Neural cell (in vitro differentiated cells): Measurements from ENCODE around the gene C17orf75. TPM values are rescaled to one million over a fixed set of nuclear protein-coding genes. Genes with fewer than 3 reads are reported as not detected.

ENCODE experiments used
- H2AFZ ChIP-seq: fragments of 200-600, 300-800 bp; sonication (generic), shearing (Covaris generic); 2 replicates; pipeline ENCODE4 v1.6.0; 2014; ENCODE audit warnings: low read depth, mild to moderate bottlenecking, antibody characterized with exemption, low read length, moderate library complexity
- H3F3A ChIP-seq: fragments of 200-600 bp; shearing (Covaris generic); 2 replicates; pipeline ENCODE4 v1.6.1; 2016; ENCODE audit warnings: mild to moderate bottlenecking, moderate library complexity, mixed read lengths, antibody characterized with exemption, low read length; ENCODE audit not compliant: insufficient read depth, poor library complexity, severe bottlenecking
- H3K27ac ChIP-seq: fragments of 200-600, 300-800 bp; sonication (generic), shearing (Covaris generic); 2 replicates; pipeline ENCODE4 v1.5.1; 2014; ENCODE audit warnings: mild to moderate bottlenecking, low read length, moderate library complexity
- H3K27me3 ChIP-seq: fragments of 300-800, 200-600 bp; sonication (generic), shearing (Covaris generic); 2 replicates; pipeline ENCODE4 v1.6.0; 2014; ENCODE audit warnings: mild to moderate bottlenecking, low read depth, low read length, moderate library complexity; ENCODE audit not compliant: insufficient read depth
- H3K36me3 ChIP-seq: fragments of 300-800, 200-600 bp; sonication (generic), shearing (Covaris generic); 2 replicates; pipeline ENCODE4 v1.5.1; 2014; ENCODE audit warnings: mild to moderate bottlenecking, antibody characterized with exemption, low read length, moderate library complexity; ENCODE audit not compliant: insufficient read depth
- H3K4me2 ChIP-seq: fragments of 300-800, 200-600 bp; sonication (generic), shearing (Covaris generic); 2 replicates; pipeline ENCODE4 v1.6.0; 2014; ENCODE audit warnings: mild to moderate bottlenecking, low read length
- H3K4me3 ChIP-seq: fragments of 300-800, 200-600 bp; sonication (generic), shearing (Covaris generic); 2 replicates; pipeline ENCODE4 v1.5.1; 2014; ENCODE audit warnings: mild to moderate bottlenecking, low read length, moderate library complexity
- H3K79me2 ChIP-seq: fragments of 200-600 bp; shearing (Covaris generic); replicated peaks from 2 replicates; pipeline ENCODE4 v1.6.0; 2014; ENCODE audit warnings: mild to moderate bottlenecking, low read length, moderate library complexity; ENCODE audit not compliant: insufficient read depth
- H3K9ac ChIP-seq: fragments of 300-800, 200-600 bp; sonication (generic), shearing (Covaris generic); 2 replicates; pipeline ENCODE4 v1.6.1; 2016; ENCODE audit warnings: mild to moderate bottlenecking, low read length, mixed read lengths
- H3K9me2 ChIP-seq: fragments of 200-600 bp; shearing (Covaris generic); 2 replicates; pipeline ENCODE4 v1.6.1; 2016; ENCODE audit warnings: mild to moderate bottlenecking, low read length, mixed read lengths; ENCODE audit not compliant: insufficient read depth
- H3K9me3 ChIP-seq: fragments of 200-600, 300-800 bp; sonication (generic), shearing (Covaris generic); 2 replicates; pipeline ENCODE4 v1.6.1; 2016; ENCODE audit warnings: mild to moderate bottlenecking, mixed run types, low read length, moderate library complexity, mixed read lengths
- H4K20me1 ChIP-seq: fragments of 200-600 bp; shearing (Covaris generic); 2 replicates; pipeline ENCODE4 v1.6.1; 2016; ENCODE audit warnings: mild to moderate bottlenecking, mixed run types; ENCODE audit not compliant: insufficient read depth
- CTCF ChIP-seq: fragments of 450-650 bp; IDR thresholded peaks from 2 replicates; pipeline ENCODE4 v1.5.1; 2014; ENCODE audit warnings: antibody characterized with exemption, mild to moderate bottlenecking, moderate library complexity; ENCODE audit not compliant: poor library complexity, severe bottlenecking
- EP300 ChIP-seq: fragments of 450-650 bp; conservative IDR thresholded peaks from 2 replicates; pipeline ENCODE4 v1.6.1; 2014; ENCODE audit warnings: antibody characterized with exemption, mild to moderate bottlenecking, moderate library complexity; ENCODE audit not compliant: poor library complexity, severe bottlenecking
- EZH2 ChIP-seq: fragments of 200-600, 300-800 bp; shearing (Covaris generic), sonication (generic); IDR thresholded peaks from 2 replicates; pipeline ENCODE4 v1.6.1; 2014; ENCODE audit warnings: antibody characterized with exemption, low read length, borderline replicate concordance, mild to moderate bottlenecking; ENCODE audit not compliant: insufficient read depth, poor library complexity, severe bottlenecking
- MXI1 ChIP-seq: fragments of 450-650 bp; conservative IDR thresholded peaks from 2 replicates; pipeline ENCODE4 v1.6.1; 2014; ENCODE audit warnings: antibody characterized with exemption, mild to moderate bottlenecking; ENCODE audit not compliant: poor library complexity, severe bottlenecking
- POLR2AphosphoS5 ChIP-seq: IDR thresholded peaks from 2 replicates; pipeline ENCODE4 v1.6.1; 2012
- RAD21 ChIP-seq: fragments of 450-650 bp; conservative IDR thresholded peaks from 2 replicates; pipeline ENCODE4 v1.6.1; 2014; ENCODE audit warnings: antibody characterized with exemption, mild to moderate bottlenecking, moderate library complexity
- SMC3 ChIP-seq: fragments of 450-650 bp; conservative IDR thresholded peaks from 2 replicates; pipeline ENCODE4 v1.6.1; 2014; ENCODE audit warnings: antibody characterized with exemption, mild to moderate bottlenecking, moderate library complexity; ENCODE audit not compliant: poor library complexity
- TAF1 ChIP-seq: IDR thresholded peaks from 2 replicates; pipeline ENCODE4 v1.6.1; 2012; ENCODE audit warnings: low read depth
- polyA plus RNA-seq: library from polyadenylated mRNA; depleted of rRNA; stranded (reverse); fragments of >200 nt; gene quantifications from 2 replicates; pipeline ENCODE4 v1.2.3, GENCODE V29; 2014
- TF ChIP-seq, protein P1 (sequence below): IDR thresholded peaks from 2 replicates; pipeline ENCODE4 v1.6.1; 2012; ENCODE audit warnings: borderline replicate concordance

Gene C17orf75
- polyA plus RNA-seq, 1 donor from 2014 or later: 77.0 TPM

- Histone ChIP-seq H3K4me3 (peak overlapping the region; percentile 36), H3K9ac (no peak overlapping the region), H3K79me2 (no peaks in the 10 kb centered on the region), H3K9me3 (no peaks in the 10 kb centered on the region), H3F3A (no peaks in the 10 kb centered on the region), H3K36me3 (no peaks in the 10 kb centered on the region), H4K20me1 (no peaks in the 10 kb centered on the region), H3K27me3 (no peaks in the 10 kb centered on the region), H3K27ac (no peak overlapping the region), H3K9me2 (no peaks in the 10 kb centered on the region), H3K4me2 (peak overlapping the region; percentile 4), H2AFZ (no peak overlapping the region)
- TF ChIP-seq POLR2AphosphoS5: peak; percentile 16
- TF ChIP-seq, protein P1, sequence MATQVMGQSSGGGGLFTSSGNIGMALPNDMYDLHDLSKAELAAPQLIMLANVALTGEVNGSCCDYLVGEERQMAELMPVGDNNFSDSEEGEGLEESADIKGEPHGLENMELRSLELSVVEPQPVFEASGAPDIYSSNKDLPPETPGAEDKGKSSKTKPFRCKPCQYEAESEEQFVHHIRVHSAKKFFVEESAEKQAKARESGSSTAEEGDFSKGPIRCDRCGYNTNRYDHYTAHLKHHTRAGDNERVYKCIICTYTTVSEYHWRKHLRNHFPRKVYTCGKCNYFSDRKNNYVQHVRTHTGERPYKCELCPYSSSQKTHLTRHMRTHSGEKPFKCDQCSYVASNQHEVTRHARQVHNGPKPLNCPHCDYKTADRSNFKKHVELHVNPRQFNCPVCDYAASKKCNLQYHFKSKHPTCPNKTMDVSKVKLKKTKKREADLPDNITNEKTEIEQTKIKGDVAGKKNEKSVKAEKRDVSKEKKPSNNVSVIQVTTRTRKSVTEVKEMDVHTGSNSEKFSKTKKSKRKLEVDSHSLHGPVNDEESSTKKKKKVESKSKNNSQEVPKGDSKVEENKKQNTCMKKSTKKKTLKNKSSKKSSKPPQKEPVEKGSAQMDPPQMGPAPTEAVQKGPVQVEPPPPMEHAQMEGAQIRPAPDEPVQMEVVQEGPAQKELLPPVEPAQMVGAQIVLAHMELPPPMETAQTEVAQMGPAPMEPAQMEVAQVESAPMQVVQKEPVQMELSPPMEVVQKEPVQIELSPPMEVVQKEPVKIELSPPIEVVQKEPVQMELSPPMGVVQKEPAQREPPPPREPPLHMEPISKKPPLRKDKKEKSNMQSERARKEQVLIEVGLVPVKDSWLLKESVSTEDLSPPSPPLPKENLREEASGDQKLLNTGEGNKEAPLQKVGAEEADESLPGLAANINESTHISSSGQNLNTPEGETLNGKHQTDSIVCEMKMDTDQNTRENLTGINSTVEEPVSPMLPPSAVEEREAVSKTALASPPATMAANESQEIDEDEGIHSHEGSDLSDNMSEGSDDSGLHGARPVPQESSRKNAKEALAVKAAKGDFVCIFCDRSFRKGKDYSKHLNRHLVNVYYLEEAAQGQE: no peak
- no peak for TF ChIP-seq RAD21
Observed at GRCh38 chr17:32298721-32299579, 43.0 kb downstream of the C17orf75 start.

- H3K36me3 ChIP-seq: no peaks in the 10 kb centered on the region
- H3K27ac ChIP-seq: no peak overlapping the region
- H2AFZ ChIP-seq: no peak overlapping the region
- H3K79me2 ChIP-seq: no peaks in the 10 kb centered on the region
- no peaks in the 10 kb centered on the region for H3K9me2 ChIP-seq
- no peaks in the 10 kb centered on the region for H4K20me1 ChIP-seq
- H3K4me2 ChIP-seq: no peak overlapping the region
- H3F3A ChIP-seq: no peaks in the 10 kb centered on the region
- H3K9ac ChIP-seq: no peak overlapping the region
- TF ChIP-seq TAF1: no peak
- no peak for TF ChIP-seq POLR2AphosphoS5
- TF ChIP-seq, protein P1: no peak
- no peak for TF ChIP-seq CTCF
- TF ChIP-seq EP300: no peak
- TF ChIP-seq MXI1: no peak
- no peak for TF ChIP-seq EZH2
- TF ChIP-seq SMC3: no peak
- H3K27me3 ChIP-seq: no peaks in the 10 kb centered on the region
- peak overlapping the region; percentile 36 for H3K4me3 ChIP-seq
- no peaks in the 10 kb centered on the region for H3K9me3 ChIP-seq
Observed at GRCh38 chr17:32298298-32298697, 43.7 kb downstream of the C17orf75 start.
